ENCODE data around the gene KLHL29.

- TF ChIP-seq, protein P1, sequence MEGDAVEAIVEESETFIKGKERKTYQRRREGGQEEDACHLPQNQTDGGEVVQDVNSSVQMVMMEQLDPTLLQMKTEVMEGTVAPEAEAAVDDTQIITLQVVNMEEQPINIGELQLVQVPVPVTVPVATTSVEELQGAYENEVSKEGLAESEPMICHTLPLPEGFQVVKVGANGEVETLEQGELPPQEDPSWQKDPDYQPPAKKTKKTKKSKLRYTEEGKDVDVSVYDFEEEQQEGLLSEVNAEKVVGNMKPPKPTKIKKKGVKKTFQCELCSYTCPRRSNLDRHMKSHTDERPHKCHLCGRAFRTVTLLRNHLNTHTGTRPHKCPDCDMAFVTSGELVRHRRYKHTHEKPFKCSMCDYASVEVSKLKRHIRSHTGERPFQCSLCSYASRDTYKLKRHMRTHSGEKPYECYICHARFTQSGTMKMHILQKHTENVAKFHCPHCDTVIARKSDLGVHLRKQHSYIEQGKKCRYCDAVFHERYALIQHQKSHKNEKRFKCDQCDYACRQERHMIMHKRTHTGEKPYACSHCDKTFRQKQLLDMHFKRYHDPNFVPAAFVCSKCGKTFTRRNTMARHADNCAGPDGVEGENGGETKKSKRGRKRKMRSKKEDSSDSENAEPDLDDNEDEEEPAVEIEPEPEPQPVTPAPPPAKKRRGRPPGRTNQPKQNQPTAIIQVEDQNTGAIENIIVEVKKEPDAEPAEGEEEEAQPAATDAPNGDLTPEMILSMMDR (IDR thresholded peaks at IDR 0.05; ENCODE audit: poor library complexity, severe bottlenecking) = no peak
- TF ChIP-seq REST (IDR thresholded peaks at IDR 0.05; ENCODE audit: borderline replicate concordance) (no peak), RAD21 (conservative IDR thresholded peaks at IDR 0.05) (no peak), EZH2 (IDR thresholded peaks at IDR 0.05; ENCODE audit: borderline replicate concordance, insufficient read depth, low read length, poor library complexity, severe bottlenecking) (no peak), TAF1 (IDR thresholded peaks at IDR 0.05; ENCODE audit: low read depth) (no peak), POLR2AphosphoS5 (IDR thresholded peaks at IDR 0.05) (no peak), SMC3 (conservative IDR thresholded peaks at IDR 0.05; ENCODE audit: poor library complexity) (no peak), EP300 (conservative IDR thresholded peaks at IDR 0.05; ENCODE audit: poor library complexity, severe bottlenecking) (no peak), MXI1 (conservative IDR thresholded peaks at IDR 0.05; ENCODE audit: poor library complexity, severe bottlenecking) (no peak)
Observed at GRCh38 chr2:23621616-23622015, 236.6 kb downstream of the KLHL29 start.
